ENCODE measurements around the gene CDH23.

CDH23 gene

DNA sequence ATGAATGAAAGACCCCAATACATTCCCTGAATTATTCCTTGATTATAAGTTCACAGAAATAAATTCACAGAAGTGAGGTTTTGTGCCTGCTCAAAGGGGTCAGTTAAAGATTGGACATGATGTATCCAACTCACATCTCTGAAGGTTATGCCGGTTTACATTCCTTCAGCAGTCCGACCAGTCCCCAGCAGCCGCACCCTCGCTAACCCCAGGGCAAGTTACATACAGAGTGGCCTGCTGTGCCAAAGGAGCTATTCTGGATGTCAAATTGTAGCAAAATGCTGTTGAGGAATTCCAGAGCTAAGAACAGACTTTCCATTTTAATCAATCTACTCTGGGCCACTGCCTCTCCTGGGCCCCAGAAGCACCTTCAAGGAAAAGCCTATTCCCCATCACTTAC is 434.0 kb downstream of the CDH23 start:
- Histone ChIP-seq H3K36me3 (ENCODE audit: insufficient read depth, low read depth, low read length) (peaks cover 75% of the 10 kb centered on the region), H3K27me3 (ENCODE audit: insufficient read depth, low read length) (no peaks in the 10 kb centered on the region), H3K4me1 (ENCODE audit: insufficient read depth, low read length) (no peaks in the 10 kb centered on the region; the same call in 1 of the 2 replicates), H3K9me3 (ENCODE audit: insufficient read depth, low read depth, low read length) (no peaks in the 10 kb centered on the region), H3K4me3 (ENCODE audit: low read length) (no peak overlapping the region), H3K27ac (ENCODE audit: low read length) (no peak overlapping the region), H3K9ac (ENCODE audit: low read depth, low read length) (no peak overlapping the region)

DNA sequence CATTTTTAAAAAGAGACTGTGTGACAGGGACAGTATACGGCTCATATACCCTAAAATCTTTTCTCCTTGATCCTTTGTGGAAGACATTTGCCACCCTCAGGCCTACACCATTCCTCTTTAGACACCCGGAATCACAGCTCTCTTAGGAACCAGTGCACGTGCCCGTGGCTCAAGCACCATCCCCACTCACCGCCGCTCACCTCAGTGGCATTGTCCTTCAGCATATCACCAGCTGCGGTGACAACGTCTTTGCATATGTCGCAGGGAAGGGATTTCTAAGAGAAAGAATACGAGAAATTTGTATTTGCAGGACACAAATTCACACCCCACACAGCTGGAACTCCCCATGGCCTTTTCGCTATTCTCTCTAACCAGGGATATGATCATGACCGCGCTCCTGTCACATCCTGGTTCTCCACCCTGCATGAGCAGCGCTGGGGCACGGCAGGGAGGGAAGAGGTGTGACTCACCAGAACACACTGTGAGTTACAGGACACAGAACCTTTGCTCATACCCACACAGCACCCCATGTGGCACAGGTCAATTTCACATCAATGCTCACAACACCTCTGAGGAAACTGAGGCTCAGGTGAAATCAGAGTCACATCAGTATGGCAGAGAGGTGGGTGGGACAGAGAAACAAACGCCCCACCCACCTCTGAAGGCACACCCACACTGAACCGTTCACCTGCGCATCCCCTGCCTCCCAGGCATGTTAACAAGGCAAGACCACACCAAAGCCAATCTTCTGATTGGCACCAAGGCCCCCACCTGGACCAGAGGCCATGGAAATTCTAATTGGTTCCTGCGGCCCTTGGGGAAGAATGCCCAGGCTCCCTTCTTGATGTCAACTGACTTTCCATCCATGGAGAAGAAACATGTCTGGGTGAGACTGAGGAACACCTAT is 435.2 kb downstream of the CDH23 start:
- peaks cover 64% of the 10 kb centered on the region for H3K36me3 ChIP-seq (ENCODE audit: insufficient read depth, low read depth, low read length)
- H3K9ac ChIP-seq (ENCODE audit: low read depth, low read length), result no peak overlapping the region
- H3K4me1 ChIP-seq (ENCODE audit: insufficient read depth, low read length), result peaks cover 9% of the 10 kb centered on the region; the same call in 1 of the 2 replicates
- H3K27me3 ChIP-seq (ENCODE audit: insufficient read depth, low read length), result no peaks in the 10 kb centered on the region
- no peak overlapping the region for H3K27ac ChIP-seq (ENCODE audit: low read length)
- H3K9me3 ChIP-seq (ENCODE audit: insufficient read depth, low read depth, low read length), result no peaks in the 10 kb centered on the region
- H3K4me3 ChIP-seq (ENCODE audit: low read length), result no peak overlapping the region

DNA sequence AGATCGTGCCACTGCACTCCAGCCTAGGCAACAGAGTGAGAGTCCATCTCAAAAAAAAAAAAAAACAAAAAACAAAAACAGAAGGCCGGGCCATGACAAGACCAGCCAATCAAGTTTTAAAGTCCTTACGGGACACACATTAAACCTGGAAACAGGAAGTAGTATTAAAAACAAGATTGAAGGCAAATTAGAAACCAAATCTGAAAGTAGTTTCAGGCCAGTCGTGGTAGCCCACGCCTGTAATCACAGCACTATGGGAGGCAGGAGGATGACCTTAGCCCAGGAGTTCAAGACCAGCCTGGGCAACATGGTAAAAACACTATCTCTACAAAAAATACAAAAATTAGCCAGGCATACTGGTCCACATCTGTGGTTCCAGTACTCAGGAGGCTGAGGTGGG is 436.2 kb downstream of the CDH23 start:
- H3K27ac ChIP-seq (ENCODE audit: low read length), result no peak overlapping the region
- H3K36me3 ChIP-seq (ENCODE audit: insufficient read depth, low read depth, low read length), result peaks cover 61% of the 10 kb centered on the region
- peaks cover 20% of the 10 kb centered on the region for H3K4me1 ChIP-seq (ENCODE audit: insufficient read depth, low read length)

DNA sequence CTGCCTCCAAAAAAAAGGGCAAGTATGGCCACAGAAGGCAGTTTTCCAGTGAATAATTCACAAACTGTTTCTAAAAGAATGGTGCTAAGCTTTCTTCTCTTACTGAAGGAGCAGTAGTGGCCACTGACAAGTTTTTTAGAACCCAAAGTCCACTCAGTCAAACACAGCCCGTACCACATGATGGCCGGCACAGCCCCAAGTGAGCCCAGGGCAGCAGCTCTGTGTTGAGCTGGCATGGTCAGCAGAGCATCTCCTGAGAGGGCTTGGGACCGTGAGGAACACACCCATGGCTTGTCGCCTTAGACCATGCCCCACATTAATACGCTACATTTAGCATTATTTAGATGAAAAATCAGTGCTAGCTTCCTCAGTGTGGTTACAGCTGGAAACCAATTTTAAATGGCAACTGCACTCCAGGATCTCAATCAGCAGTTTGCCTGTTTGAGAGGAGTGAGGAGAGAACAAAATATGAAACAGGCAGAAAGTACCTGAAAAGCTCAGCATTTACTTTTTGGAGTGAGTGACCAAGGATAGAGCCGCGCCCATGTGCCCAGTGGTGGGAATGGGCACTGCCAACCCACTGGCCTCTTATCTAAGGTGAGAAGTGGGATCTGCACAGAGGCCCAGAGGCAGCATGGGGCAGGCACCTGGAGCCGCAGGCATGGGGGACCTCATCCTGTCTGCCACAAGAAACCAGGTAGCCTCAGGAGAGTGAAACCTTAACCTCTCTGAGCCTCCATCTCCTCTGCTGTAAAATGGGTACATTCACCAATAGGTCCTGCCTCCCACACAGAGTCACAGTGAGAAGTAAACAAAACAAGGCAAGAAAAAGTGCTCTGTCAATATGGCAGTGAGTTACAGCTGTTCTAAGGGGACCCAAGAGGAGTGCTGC is 437.0 kb downstream of the CDH23 start:
- peaks cover 21% of the 10 kb centered on the region for H3K4me1 ChIP-seq (ENCODE audit: insufficient read depth, low read length)
- H3K27ac ChIP-seq (ENCODE audit: low read length), result no peak overlapping the region
- no peak overlapping the region for H3K9ac ChIP-seq (ENCODE audit: low read depth, low read length)
- peaks cover 53% of the 10 kb centered on the region for H3K36me3 ChIP-seq (ENCODE audit: insufficient read depth, low read depth, low read length)
- no peaks in the 10 kb centered on the region for H3K9me3 ChIP-seq (ENCODE audit: insufficient read depth, low read depth, low read length)
- H3K4me3 ChIP-seq (ENCODE audit: low read length), result no peak overlapping the region
- H3K27me3 ChIP-seq (ENCODE audit: insufficient read depth, low read length), result no peaks in the 10 kb centered on the region

More for the DNA sequence above, 436.2 kb downstream of the CDH23 start:
- Histone ChIP-seq H3K9ac (ENCODE audit: low read depth, low read length) (no peak overlapping the region), H3K9me3 (ENCODE audit: insufficient read depth, low read depth, low read length) (no peaks in the 10 kb centered on the region), H3K4me3 (ENCODE audit: low read length) (no peak overlapping the region), H3K27me3 (ENCODE audit: insufficient read depth, low read length) (no peaks in the 10 kb centered on the region)

DNA sequence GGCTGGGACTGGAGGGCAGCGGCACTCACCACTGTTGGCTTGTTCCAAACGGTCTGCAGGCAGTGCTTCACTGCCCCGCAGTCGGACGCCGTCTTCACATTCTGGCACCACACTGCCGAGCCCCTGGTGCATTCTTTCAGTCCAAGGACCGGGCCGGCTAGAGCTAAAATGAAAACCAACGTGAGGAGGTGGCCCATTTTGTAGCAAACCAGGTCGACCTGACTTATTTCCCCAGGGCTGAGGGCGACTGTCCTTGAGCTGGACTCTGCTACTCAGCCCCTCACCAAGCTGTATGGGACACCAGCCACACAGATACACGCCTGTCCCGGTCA is 437.6 kb downstream of the CDH23 start:
- Histone ChIP-seq H3K9ac (ENCODE audit: low read depth, low read length) (no peak overlapping the region), H3K27me3 (ENCODE audit: insufficient read depth, low read length) (no peaks in the 10 kb centered on the region), H3K9me3 (ENCODE audit: insufficient read depth, low read depth, low read length) (no peaks in the 10 kb centered on the region), H3K4me1 (ENCODE audit: insufficient read depth, low read length) (peaks cover 21% of the 10 kb centered on the region), H3K36me3 (ENCODE audit: insufficient read depth, low read depth, low read length) (peaks cover 47% of the 10 kb centered on the region), H3K4me3 (ENCODE audit: low read length) (no peak overlapping the region), H3K27ac (ENCODE audit: low read length) (no peak overlapping the region)

DNA sequence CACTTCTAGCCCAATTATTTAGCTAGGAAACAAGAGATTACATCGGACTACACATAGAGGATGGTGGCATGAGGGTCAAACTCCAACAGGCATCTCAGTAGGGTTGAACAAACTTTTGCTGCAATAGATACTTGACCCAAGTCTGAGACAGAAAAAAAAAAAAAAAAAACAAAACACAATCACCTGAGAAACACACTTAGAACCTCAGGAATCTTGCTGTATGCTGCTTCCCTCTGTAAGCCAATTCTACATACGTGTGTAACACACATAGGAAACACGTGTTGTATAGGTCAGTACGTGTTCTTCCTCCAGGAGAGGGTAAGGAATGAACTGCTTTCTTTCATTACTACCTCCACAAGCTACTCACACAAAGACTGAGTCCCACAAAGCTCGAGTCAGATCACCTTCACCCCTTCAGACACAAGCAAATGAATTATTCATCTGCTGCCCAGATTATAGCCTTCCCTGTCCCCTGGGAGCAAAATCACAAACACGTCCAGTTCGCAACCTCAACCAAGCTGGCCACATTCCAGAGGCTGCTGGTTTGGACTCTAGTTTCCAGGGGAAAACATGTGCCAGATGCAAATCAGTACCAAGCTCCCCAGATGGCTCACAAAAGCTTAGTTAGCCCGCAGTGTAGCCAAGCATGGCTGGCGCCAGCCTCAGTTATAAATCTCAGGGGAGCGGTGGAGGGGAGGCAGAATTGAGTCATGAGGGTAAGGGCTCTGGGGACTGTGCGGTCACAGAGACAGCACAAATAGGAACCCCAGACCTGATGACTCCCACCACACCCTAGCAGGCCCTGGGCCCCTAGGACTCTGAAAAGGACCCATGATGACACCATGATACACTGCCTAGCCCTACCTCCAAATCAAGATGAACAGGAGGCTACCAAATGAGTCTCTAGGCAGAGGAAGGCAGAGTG is 439.2 kb downstream of the CDH23 start:
- Histone ChIP-seq H3K9ac (ENCODE audit: low read depth, low read length) (peak overlapping the region; percentile 43), H3K27me3 (ENCODE audit: insufficient read depth, low read length) (no peaks in the 10 kb centered on the region), H3K36me3 (ENCODE audit: insufficient read depth, low read depth, low read length) (peaks cover 32% of the 10 kb centered on the region), H3K27ac (ENCODE audit: low read length) (peak overlapping the region; percentile 67), H3K4me3 (ENCODE audit: low read length) (no peak overlapping the region), H3K4me1 (ENCODE audit: insufficient read depth, low read length) (peaks cover 32% of the 10 kb centered on the region), H3K9me3 (ENCODE audit: insufficient read depth, low read depth, low read length) (no peaks in the 10 kb centered on the region)

DNA sequence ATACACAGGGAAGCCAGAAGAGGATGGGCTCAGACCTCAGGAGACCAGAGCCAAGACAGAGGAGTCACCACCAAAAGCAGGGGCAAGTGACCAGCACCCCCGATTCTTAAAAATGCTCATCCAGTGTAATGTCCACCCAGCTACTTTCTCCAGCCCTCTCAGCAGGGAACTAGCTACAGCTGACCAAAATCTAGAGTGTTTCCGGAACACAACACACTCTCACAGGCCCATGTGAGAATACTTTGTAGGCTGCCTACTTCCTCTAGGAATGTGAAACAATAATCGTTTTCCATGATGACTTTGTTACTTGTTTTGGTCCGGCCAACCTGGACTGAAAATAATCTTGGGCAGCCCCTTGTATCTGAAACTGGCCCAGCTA is 439.9 kb downstream of the CDH23 start:
- Histone ChIP-seq H3K4me3 (ENCODE audit: low read length) (no peak overlapping the region), H3K9me3 (ENCODE audit: insufficient read depth, low read depth, low read length) (no peaks in the 10 kb centered on the region), H3K27me3 (ENCODE audit: insufficient read depth, low read length) (no peaks in the 10 kb centered on the region), H3K36me3 (ENCODE audit: insufficient read depth, low read depth, low read length) (peaks cover 26% of the 10 kb centered on the region), H3K27ac (ENCODE audit: low read length) (peak overlapping the region; percentile 67), H3K4me1 (ENCODE audit: insufficient read depth, low read length) (peaks cover 37% of the 10 kb centered on the region), H3K9ac (ENCODE audit: low read depth, low read length) (peak overlapping the region; percentile 43)

DNA sequence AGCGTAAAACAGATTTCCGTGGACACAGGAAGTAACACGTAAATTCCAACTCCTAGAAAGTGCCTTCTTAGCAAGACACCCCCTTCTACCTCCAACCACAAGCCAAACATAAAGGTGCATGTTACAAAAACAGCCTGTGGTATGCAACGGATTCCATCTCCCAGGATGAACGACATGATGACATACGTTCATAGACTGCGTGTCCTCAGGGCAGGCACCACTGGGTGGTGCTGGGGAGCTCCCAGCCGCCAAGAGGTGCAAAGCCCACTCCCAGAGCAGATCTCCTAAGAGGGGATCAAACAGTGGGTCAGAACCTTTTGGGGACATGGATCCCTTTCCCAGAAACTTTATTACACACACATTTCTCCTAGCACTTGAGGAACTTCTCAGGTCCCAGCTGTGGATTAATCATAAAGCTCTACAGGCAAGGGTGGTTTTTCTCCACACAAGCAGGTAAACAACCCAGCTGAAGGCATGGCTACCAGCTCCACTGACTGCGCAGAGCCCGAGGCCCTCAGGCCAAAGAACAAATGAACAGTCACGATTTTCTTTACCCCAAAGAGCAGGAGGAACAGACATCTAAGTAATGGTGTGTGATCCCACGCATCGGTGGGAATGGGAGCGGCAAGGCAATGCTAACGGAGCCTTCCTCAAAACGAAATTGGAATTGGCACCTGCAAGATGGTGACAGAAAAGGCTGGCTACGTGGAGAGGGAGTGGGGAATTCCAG is 440.5 kb downstream of the CDH23 start:
- H3K27me3 ChIP-seq (ENCODE audit: insufficient read depth, low read length), result no peaks in the 10 kb centered on the region
- peaks cover 37% of the 10 kb centered on the region for H3K4me1 ChIP-seq (ENCODE audit: insufficient read depth, low read length)
- peak overlapping the region; percentile 43; the same call in 1 of the 2 replicates for H3K9ac ChIP-seq (ENCODE audit: low read depth, low read length)
- H3K27ac ChIP-seq (ENCODE audit: low read length), result no peak overlapping the region
- peaks cover 19% of the 10 kb centered on the region for H3K36me3 ChIP-seq (ENCODE audit: insufficient read depth, low read depth, low read length)
- no peak overlapping the region for H3K4me3 ChIP-seq (ENCODE audit: low read length)
- no peaks in the 10 kb centered on the region for H3K9me3 ChIP-seq (ENCODE audit: insufficient read depth, low read depth, low read length)

DNA sequence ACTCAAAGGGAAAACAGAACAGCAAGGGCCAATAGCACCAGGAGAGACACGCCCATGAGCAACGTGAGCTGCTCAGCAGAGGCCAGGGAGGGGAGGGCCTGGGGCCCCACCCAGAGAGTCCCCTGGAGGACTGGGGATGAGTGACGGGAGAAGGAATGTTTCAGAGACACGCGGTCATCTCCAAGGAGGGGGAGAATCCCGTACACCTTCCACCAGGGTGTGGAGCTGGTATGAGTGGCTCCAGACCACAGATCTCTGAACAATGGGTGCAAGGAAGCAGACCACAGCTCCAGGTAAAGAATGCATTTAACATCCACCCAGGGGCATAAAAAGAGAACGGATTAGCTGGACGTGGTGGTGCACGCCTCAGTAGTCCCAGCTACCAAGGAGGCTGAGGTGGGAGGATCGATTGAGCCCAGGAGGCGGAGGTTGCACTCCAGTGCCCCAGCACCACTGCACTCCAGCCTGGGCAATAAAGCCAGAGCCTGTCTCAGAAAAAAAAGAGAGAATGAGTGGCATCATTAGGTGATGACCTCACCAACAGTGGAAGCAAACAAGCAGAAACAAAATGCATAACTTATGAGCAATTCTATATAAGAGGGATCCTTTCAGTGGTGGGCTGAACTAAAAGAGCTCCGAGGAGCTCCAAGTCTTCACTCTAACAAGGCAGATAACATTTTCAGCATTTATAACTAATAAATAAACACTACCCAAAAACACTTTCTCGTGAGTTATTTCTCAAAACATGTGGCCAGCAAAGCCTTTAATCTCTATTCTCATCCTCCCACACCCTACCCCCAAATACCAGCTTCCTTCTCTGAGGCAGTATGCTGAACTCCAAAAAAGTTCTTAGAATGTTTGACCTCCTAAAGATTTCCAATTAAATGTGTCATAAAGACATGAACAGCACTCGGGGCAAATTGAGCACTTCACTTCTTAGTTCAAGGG is 441.8 kb downstream of the CDH23 start:
- no peak overlapping the region for H3K27ac ChIP-seq (ENCODE audit: low read length)
- no peaks in the 10 kb centered on the region for H3K9me3 ChIP-seq (ENCODE audit: insufficient read depth, low read depth, low read length)
- peaks cover 10% of the 10 kb centered on the region for H3K36me3 ChIP-seq (ENCODE audit: insufficient read depth, low read depth, low read length)
- H3K4me3 ChIP-seq (ENCODE audit: low read length), result no peak overlapping the region
- H3K4me1 ChIP-seq (ENCODE audit: insufficient read depth, low read length), result peaks cover 37% of the 10 kb centered on the region
- H3K9ac ChIP-seq (ENCODE audit: low read depth, low read length), result no peak overlapping the region
- no peaks in the 10 kb centered on the region for H3K27me3 ChIP-seq (ENCODE audit: insufficient read depth, low read length)

Measured in iPS-20b (cell line).